Type B pancreatic cell (in vitro differentiated cells): ENCODE data around the gene NAGLU. TPM values are rescaled to one million over a fixed set of nuclear protein-coding genes. Genes with fewer than 3 reads are reported as not detected.

Experiments used
- DNase-seq: peaks from one replicate; pipeline ENCODE4 v3.0.0; 2021; ENCODE audit warnings: mixed read lengths; ENCODE audit not compliant: unreplicated experiment; ENCODE audit errors: extremely low spot score
- H3K27ac Mint-ChIP-seq: 2 replicates; pipeline ENCODE4 v1.8.0; 2021; ENCODE audit warnings: mild to moderate bottlenecking, mixed read lengths
- H3K27me3 Mint-ChIP-seq: 2 replicates; pipeline ENCODE4 v1.8.0; 2021; ENCODE audit warnings: mixed read lengths
- H3K36me3 Mint-ChIP-seq: 2 replicates; pipeline ENCODE4 v1.8.0; 2021; ENCODE audit warnings: mixed read lengths
- H3K4me1 Mint-ChIP-seq: one replicate; pipeline ENCODE4 v1.8.0; 2021; ENCODE audit warnings: mixed read lengths; ENCODE audit not compliant: unreplicated experiment
- H3K4me3 Mint-ChIP-seq: 2 replicates; pipeline ENCODE4 v1.8.0; 2021; ENCODE audit warnings: mild to moderate bottlenecking, mixed read lengths
- H3K9me3 Mint-ChIP-seq: 2 replicates; pipeline ENCODE4 v1.8.0; 2021; ENCODE audit warnings: mixed read lengths
- total RNA-seq: library from RNA; stranded (reverse); gene quantifications from 2 replicates; pipeline ENCODE4 v1.2.1, GENCODE V29; 2021; ENCODE audit warnings: low replicate concordance
- TF ChIP-seq, protein P1 (sequence below): fragments of 200-600 bp; sonication (generic); conservative IDR thresholded peaks from 2 replicates; pipeline ENCODE4 v1.5.0; 2021; ENCODE audit warnings: antibody characterized with exemption, mild to moderate bottlenecking

NAGLU gene
- total RNA-seq, 1 donor from 2014 or later: 26.5 TPM

DNA sequence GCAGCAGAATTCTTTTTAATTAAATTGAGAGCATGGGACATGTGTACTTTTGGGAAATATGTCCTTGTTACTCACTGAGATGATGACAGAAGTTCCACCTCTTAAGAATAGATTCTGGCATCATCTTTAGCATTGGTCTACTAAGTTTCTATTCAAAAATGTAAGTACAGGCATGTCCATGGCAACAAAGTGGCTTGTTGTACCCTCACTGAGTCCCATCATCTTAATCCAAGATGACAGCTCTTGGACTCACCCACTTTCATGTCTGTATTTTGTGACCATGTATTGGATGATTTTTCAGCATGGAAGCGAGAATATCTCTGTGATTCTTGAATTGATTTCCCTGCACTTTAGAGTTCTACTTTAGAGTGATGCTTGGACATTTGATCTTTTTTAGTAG lies 33.1 kb upstream of the NAGLU start:
- Mint-ChIP-seq H3K27me3 (no peaks in the 10 kb centered on the region), H3K27ac (no peak overlapping the region), H3K36me3 (peaks cover 23% of the 10 kb centered on the region), H3K9me3 (no peaks in the 10 kb centered on the region), H3K4me3 (no peak overlapping the region), H3K4me1 (peaks cover 6% of the 10 kb centered on the region)
- TF ChIP-seq, protein P1, sequence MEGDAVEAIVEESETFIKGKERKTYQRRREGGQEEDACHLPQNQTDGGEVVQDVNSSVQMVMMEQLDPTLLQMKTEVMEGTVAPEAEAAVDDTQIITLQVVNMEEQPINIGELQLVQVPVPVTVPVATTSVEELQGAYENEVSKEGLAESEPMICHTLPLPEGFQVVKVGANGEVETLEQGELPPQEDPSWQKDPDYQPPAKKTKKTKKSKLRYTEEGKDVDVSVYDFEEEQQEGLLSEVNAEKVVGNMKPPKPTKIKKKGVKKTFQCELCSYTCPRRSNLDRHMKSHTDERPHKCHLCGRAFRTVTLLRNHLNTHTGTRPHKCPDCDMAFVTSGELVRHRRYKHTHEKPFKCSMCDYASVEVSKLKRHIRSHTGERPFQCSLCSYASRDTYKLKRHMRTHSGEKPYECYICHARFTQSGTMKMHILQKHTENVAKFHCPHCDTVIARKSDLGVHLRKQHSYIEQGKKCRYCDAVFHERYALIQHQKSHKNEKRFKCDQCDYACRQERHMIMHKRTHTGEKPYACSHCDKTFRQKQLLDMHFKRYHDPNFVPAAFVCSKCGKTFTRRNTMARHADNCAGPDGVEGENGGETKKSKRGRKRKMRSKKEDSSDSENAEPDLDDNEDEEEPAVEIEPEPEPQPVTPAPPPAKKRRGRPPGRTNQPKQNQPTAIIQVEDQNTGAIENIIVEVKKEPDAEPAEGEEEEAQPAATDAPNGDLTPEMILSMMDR: no peak
- DNase-seq: no peak

DNA sequence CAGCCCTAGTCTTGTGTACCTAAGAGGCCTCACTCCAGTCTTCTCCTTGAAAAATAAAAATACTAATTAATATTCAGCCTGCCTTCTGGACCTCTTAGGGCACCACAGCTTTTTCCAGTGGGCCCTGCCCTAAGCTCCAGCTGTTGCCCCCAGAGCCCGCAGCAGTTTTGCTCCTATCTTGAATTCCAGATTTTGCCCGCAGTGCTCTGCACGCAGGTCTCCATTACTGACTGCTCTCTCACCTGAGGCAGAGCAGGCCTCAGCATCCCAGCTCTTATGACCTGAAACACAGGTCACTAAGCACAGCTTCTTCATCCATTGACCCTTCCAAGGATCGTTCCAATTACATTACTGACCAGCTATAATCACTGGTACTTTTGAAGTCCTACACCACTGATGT lies 28.4 kb upstream of the NAGLU start:
- Mint-ChIP-seq H3K4me1 (peaks cover 10% of the 10 kb centered on the region), H3K9me3 (no peaks in the 10 kb centered on the region), H3K36me3 (peaks cover 27% of the 10 kb centered on the region), H3K27ac (no peak overlapping the region), H3K4me3 (no peak overlapping the region), H3K27me3 (no peaks in the 10 kb centered on the region)
- TF ChIP-seq, protein P1: no peak
- DNase-seq: no peak

DNA sequence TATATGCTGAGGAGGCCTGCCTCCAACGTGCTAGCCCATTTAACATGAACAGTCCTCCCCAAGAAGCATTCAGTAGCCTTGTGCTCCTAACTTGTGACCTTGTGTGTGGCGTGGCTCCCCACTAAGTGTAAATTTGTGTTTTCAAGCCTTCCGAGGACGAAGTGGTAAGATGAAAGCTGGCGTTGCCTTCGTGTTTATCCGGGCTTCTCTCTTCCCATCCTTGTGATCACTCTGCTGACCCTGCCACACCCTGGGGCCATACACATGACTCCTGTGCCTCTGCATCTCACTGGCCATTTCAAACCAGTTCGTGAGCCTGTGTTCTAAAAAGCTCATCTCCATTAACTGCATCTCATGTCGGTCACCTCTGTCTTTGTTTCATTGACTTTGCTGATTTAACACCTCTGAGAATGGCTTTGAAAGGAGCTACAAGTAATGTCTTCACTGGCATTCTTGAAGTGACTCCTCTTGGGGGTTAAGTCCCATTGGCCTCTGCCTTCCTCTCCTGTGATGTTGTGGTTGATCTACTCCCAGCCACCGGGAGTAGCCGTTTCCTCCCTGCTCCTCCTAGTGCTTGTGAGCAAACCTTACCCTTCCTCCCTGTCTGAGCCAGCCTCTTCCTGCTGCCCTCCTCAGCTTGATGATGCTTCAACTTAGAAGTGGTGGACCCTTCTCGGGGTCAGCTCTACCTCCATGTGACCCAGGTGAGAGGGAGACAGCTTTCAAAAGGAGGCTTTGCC lies 27.4 kb upstream of the NAGLU start:
- no peaks in the 10 kb centered on the region for H3K27me3 Mint-ChIP-seq
- no peak for DNase-seq
- no peak overlapping the region for H3K4me3 Mint-ChIP-seq
- TF ChIP-seq, protein P1: no peak
- H3K4me1 Mint-ChIP-seq: peaks cover 10% of the 10 kb centered on the region
- peaks cover 27% of the 10 kb centered on the region for H3K36me3 Mint-ChIP-seq
- no peak overlapping the region for H3K27ac Mint-ChIP-seq
- H3K9me3 Mint-ChIP-seq: no peaks in the 10 kb centered on the region

DNA sequence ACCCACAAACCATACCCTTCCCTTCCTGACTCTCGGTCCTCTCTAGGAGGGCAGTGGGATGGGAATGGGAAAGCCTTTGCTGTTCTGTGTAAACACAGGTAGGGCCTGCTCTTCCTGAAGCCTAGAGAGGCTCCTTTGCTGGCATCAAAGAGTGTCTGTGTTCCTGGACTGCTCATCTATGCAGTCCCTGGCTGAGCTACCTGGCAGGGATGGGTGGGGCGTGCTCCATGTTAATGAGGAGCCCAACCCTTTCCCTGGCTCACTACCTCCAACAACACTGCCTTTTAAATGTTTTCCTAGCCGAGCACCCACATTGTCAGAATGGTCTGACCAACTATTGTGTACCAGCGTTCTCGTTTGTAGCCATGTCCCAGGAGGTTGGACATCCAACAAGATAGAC lies 26.6 kb upstream of the NAGLU start:
- TF ChIP-seq, protein P1: no peak
- Mint-ChIP-seq H3K27me3 (no peaks in the 10 kb centered on the region), H3K4me3 (no peak overlapping the region), H3K4me1 (peaks cover 10% of the 10 kb centered on the region), H3K27ac (no peak overlapping the region), H3K36me3 (peaks cover 19% of the 10 kb centered on the region), H3K9me3 (no peaks in the 10 kb centered on the region)
- DNase-seq: no peak

DNA sequence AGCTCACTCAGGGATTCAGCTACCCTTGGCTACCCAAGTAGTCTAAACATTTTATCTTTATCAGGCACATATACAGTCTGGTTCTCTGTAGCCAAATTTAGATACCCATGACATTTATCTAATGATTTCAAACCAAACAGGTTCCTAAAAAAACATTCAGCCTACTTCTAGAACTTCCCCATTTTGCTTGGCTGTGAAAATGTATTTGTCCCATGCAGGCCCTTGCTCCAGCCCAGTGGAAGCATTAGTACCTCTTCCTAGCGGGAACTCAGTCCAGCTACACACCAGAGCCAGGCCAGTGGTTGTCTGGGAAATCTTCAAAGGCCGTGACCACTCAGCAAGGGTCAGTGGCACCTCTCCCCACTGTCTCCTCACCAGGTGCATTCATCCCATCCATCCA lies 26.2 kb upstream of the NAGLU start:
- Mint-ChIP-seq H3K4me3 (no peak overlapping the region), H3K36me3 (peaks cover 21% of the 10 kb centered on the region)

More for the DNA sequence above, 26.2 kb upstream of the NAGLU start:
- peaks cover 10% of the 10 kb centered on the region for H3K4me1 Mint-ChIP-seq
- H3K27ac Mint-ChIP-seq: no peak overlapping the region
- H3K9me3 Mint-ChIP-seq: no peaks in the 10 kb centered on the region
- TF ChIP-seq, protein P1: no peak
- DNase-seq: no peak
- no peaks in the 10 kb centered on the region for H3K27me3 Mint-ChIP-seq
